HL-60 (cell line): ENCODE measurements around the gene PRSS22.

ENCODE experiments used
- CTCF ChIP-seq: IDR thresholded peaks from one replicate; pipeline ENCODE4 v1.5.1; 2011; ENCODE audit warnings: low read length, control low read depth, inconsistent platforms; ENCODE audit not compliant: insufficient read depth
- GABPA ChIP-seq: IDR thresholded peaks from 2 replicates; pipeline ENCODE4 v1.6.1; 2012; ENCODE audit warnings: low read depth
- POLR2AphosphoS5 ChIP-seq: IDR thresholded peaks from 2 replicates; pipeline ENCODE4 v1.6.1; 2012; ENCODE audit warnings: low read depth
- REST ChIP-seq: IDR thresholded peaks from 2 replicates; pipeline ENCODE4 v1.6.1; 2012; ENCODE audit warnings: low read depth; ENCODE audit not compliant: insufficient replicate concordance
- SPI1 ChIP-seq: IDR thresholded peaks from 2 replicates; pipeline ENCODE4 v1.6.1; 2012; ENCODE audit warnings: low read depth, mild to moderate bottlenecking, borderline replicate concordance

GRCh38 chr16:2820836-2821486 lies 37.0 kb downstream of the PRSS22 start:
- TF ChIP-seq CTCF (no peak), GABPA (no peak), REST (no peak), POLR2AphosphoS5 (no peak), SPI1 (no peak)
